GM21423 (cell line): ENCODE measurements around the gene TEKT2.

Experiments used
- ATAC-seq: cut with Tn5 transposase; IDR thresholded peaks from one replicate; pipeline ENCODE4 v1.9.1; 2021; ENCODE audit warnings: mild to moderate bottlenecking, moderate library complexity; ENCODE audit not compliant: unreplicated experiment

TEKT2 gene, protein sequence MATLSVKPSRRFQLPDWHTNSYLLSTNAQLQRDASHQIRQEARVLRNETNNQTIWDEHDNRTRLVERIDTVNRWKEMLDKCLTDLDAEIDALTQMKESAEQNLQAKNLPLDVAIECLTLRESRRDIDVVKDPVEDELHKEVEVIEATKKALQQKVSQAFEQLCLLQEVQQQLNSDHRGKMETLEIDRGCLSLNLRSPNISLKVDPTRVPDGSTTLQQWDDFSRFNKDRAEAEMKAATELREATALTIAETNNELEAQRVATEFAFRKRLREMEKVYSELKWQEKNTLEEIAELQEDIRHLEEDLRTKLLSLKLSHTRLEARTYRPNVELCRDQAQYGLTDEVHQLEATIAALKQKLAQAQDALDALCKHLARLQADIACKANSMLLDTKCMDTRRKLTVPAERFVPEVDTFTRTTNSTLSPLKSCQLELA

DNA sequence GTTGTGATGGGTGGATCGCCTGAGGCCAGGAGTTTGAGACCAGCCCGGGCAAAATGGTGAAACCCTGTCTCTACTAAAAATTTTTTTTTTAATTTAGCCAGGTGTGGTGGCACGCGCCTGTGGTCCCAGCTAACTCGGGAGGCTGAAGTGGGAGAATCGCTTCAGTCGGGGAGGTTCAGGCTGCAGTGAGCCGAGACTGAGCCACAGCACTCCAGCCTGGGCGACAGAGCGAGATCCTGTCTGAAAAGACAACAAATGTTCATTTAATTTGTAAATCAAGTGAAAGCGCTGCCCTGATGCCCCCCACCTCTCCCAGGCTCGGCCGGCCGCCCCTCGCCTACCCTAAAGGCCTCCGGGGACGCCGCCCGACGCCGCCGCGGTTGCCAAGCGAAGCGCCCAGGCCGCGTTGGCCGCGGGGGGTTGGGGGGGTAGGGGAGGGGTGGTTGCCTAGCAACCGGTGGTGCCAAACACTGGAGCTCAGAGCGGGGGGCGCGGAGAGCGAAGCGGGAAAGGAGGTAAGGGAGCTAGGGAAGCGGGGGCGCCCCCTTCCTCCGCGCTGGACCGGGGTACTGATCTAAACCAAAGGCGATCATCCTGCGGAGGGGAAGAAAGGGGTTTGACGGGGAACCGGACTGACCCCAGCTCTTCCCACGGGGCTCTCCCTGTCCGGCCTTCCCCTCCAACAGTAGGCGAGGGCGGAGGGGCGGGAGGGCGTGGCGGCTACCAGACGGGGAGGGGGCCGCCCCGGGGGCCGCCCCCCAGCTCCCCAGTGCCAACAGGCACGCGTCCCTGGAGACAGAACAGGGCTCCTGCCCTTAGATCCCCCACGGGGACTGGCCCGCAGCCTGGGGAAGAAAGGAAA lies at the start of gene TEKT2:
TSS of gene TEKT2 (plus strand) at position 460 of the 862 bp plus-strand sequence. CDS start 828 bp downstream, outside the sequence.
- ATAC-seq: no peak

DNA sequence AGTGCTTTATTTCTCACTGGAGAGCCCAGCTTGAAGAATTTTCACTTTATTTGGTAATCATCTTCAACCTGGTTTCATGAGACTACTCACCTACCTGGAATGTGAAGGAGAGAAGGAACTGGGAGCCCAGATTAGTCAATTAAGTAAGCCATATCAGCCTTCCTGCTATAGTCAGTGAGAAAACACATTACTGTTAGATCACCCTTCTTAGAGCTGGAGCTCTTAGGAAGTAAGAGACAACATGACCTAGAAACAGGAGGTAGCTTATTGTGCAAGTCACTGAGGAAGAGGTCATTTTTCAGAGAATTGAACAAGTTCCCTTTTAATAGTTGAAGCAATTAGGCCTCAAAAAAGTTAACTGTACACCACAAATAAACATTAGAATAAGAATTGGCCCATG lies 49.2 kb upstream of the TEKT2 start:
- no peak for ATAC-seq

DNA sequence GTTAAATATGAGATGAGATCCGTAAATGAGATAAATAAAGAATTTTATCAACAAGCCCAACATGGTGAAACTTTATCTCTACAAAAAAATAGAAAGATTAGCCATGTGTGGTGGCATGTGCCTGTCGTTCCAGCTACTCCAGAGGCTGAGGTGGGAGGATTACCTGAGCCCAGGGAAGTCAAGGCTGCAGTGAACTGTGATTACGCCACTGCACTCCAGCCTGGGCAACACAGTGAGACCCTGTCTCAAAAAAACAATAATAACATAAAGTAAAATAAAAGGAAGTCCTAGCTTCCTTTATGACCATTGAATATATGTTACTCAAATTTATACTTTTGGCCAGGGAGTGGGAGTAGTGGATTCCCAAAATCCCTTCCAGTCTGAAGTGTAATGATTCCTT lies 48.7 kb upstream of the TEKT2 start:
- ATAC-seq: no peak

DNA sequence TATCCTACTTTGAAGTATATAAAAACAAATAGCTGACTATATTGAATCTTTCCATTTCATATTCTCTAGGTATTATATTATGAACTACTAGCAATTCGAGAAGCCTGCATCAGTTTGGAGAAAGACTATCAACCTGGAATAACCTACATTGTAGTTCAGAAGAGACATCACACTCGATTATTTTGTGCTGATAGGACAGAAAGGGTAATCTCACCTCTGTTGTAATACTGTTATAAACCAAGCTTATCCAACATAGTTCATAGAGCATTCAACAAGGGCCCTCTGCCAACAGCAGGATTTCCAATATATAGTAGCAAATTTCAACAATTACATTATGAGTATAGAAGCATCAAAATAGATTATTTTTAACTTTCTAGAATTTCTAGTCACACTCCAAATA lies 43.7 kb upstream of the TEKT2 start:
- ATAC-seq: no peak

DNA sequence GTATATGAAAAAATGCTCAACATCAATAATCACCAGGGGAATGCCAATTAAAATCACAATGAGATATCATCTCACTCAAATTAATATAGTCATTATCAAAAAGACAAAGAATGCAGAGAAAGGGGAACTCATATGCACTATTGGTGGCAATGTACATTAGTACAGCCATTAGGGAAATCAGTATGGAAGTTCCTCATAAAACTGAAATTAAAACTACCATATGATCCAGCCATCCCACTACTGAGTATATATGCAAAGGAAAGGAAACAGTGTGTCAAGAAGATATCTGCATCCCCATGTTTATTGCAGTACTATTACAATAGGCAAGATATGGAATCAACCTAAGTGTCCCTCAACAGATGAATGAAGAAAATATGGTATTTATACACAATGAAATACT lies 32.1 kb upstream of the TEKT2 start:
- no peak for ATAC-seq

DNA sequence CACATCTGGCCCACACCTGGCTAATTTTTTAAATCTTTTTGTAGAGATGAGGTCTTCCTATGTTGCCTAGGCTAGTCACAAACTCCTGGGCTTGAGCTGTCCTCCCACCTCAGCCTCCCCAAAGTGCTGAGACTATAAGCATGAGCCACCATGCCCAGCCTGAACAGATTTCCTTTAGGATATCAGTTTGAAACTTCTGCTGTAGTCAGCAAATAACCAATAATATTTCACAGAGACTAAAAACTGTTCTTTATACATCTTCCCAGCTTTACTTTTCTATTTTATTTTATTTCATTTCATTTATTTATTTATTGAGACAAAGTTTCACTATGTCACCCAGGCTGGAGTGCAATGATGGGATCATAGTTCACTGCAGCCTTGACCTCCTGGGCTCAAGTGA lies 29.9 kb upstream of the TEKT2 start:
- ATAC-seq: no peak

DNA sequence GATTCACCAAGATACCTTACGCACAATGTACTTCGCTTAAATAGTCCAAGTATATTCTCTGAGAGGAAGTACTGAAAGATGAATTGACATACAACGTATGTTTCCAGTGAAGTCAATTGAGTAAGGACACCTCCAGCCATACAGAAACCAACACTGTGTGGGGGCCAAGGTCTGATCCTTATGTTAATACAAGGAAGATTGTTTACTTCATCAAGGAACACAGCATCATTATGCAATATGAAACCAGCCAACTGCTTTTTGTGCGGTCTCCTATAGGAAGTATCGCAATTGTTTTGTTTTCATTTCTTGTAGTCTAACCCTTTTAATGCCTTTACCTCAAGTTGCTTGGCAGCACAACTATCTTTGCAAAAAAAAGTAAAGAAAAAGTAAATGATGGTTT lies 28.2 kb upstream of the TEKT2 start:
- ATAC-seq: no peak

DNA sequence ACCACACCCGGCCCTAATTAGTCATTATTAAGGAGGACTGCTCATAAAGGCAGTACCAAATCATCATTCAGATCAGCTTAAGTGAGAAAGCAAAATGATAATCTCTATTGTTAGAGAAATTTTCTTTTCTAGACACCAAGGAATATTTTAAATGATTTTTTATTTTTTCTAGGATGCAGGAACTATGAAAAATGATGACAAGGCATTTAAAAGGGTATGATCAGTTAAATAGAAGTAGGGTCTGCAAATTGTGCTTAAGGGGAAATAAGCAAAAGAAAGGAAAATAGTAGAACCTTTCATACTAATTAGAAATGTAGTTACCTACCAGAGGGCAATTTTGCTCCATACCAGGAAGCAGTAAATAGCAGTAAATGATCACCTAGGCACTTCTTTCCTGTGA lies 21.6 kb upstream of the TEKT2 start:
- no peak for ATAC-seq

DNA sequence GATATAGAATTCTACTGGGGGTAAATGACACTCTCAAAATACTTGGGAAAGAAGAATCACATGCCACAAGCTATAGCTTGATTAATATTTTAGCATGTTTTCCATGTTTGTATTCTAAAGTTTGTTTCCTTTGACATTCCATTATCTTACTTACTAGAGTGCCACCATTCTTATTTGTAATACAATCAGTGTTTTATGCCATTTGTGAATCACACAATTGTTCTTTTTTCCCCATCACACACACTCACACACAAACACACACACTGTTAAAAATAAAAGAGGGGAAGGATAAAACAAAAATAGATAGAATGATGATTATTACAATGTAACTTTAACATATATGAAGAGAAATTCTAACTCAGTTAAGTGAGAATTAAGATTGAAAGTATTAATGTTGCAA lies 16.0 kb upstream of the TEKT2 start:
- no peak for ATAC-seq

DNA sequence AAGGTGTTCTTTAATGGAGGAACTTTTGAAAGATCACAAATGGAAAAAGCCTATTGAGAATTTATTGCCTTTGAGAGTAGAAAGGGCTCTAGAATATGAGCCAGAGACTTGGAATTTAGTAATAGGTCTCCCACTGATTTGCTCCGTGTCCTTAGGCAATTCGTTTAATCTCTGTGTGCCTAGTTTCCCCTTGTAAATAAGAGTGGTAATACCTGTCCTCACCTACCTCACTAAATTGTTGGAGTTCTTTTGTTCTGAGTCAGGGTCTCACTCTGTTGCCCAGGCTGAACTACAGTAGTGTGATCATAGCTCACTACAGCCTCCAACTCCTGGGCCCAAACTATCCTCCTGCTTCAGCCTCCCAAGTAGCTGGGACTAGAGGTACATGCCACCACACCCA lies 15.0 kb upstream of the TEKT2 start:
- no peak for ATAC-seq

DNA sequence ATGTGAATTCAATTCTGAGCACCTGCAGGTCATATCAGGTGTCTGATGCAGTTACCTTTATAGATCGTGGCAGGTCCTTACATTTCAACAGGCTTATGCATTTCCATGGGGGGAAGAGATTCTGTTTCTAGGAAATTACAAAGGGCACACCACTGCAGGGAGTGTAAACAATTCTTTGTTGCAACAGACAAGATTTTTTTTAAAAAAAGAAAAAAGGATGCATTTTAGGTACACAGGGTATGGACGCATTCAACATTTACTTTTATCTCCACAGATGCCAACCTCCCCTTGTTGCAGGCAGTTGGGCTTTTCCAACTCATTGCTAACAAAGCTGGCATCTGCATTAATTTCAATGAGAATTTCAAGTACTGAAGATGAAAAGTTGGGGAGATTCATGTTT lies 13.5 kb upstream of the TEKT2 start:
- ATAC-seq: no peak

DNA sequence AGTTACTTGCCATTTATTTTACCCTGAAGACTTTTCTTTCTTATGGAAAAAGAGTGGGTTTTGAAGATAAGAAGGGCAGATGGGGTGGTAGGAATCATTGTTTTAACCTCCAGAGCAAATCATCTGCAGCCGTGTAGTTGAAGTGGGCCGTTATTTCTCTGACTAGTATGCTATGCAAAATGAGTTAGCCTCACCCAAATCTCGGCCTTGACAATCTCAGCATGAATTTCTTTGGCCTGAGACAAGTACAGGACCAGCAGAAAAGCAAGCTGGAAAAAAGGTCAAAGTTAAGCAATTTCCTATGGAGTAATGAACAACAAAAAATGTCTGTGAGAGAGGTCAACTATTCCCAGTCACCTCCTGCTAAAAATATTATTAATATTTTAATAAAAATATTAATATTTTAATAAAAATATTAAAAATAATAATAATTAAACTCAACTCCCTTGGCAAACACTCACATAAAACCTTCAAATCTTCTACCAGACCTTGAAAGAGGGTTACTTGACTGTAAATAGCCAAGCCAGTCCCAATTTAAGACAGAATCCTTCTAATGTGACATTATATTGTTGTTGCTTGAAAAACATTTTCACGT lies 6.8 kb upstream of the TEKT2 start:
- ATAC-seq: no peak

DNA sequence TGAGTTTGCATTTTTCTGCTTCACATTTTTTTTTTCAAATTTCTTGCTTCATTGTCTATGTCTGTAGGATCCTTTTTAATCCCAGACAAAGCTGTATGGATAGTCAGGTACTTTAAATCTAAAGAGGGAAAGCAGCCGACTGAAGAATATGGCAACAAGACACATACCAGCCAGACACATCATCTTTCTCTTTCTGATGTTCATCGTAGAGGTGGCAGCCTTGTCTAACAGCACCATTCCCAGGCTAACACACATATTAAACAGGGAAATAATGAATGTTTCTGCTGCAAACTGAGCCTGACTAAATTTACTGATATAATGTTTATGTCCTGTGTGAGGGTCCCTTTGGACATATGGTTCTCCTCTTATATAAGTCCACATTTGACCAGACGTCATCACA lies 3.7 kb upstream of the TEKT2 start:
- ATAC-seq: no peak

DNA sequence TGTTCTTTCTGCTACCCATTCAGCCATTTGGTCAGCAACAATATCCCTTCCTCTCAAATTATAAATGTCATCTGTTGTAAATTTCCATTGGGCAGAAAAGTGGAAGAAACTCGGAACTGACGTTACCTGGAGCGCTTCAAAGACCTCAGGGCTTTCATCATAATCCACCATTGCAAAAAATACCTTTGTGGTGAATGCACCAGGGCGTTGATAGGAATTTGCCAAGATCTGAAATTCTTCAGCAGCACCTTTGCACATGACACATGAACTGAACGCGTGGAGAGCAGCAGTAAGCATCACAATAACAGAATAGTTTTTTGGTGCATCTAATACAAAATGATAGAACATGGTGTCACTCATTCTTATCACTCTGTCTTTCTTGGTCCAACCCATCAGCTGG lies 3.1 kb upstream of the TEKT2 start:
- ATAC-seq: no peak

DNA sequence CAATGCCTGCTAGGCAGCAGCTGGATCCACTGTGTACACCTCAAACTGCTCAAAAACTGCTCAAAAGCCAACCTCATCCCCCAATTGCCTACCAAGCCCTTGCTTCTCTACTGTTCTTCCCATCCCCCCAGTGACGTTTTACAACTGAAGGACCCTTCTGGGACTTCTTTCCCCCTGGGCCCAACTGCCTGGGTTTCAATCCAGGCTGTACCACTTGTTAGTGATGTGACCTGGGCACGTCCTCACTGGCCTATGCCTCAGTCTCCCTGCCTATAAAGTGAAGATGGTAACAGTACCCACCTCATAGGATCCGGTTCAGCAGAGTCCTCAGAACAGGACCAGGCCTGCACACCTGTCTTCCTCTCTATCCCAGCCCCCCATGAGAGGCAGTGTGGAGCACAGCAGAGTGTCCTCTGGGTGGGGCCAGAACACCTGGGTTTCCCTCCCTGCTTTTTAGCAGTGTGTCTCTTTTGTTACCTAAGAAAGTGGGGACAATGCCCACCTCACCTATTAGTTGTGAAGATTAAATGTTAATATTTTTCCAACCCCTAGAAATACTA lies 1.9 kb upstream of the TEKT2 start:
- no peak for ATAC-seq

DNA sequence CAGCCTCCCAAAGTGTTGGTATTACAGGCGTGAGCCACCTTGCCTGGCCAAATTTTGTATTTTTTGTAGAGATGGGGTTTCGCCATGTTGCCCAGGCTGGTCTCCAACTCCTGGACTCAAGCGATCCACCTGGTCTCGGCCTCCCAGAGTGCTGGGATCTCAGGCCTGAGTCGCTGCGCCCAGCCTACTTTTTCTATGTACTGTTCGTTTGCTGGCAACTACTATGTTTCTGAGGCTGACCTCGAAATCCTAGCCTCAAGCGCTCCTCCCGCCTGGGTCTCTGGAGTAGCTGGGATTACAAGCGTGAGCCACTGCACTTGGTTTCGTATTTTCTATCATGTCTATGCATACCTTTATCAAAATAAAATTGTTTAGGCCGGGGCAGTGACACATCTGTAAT lies 675 bp upstream of the TEKT2 start:
- no peak for ATAC-seq

DNA sequence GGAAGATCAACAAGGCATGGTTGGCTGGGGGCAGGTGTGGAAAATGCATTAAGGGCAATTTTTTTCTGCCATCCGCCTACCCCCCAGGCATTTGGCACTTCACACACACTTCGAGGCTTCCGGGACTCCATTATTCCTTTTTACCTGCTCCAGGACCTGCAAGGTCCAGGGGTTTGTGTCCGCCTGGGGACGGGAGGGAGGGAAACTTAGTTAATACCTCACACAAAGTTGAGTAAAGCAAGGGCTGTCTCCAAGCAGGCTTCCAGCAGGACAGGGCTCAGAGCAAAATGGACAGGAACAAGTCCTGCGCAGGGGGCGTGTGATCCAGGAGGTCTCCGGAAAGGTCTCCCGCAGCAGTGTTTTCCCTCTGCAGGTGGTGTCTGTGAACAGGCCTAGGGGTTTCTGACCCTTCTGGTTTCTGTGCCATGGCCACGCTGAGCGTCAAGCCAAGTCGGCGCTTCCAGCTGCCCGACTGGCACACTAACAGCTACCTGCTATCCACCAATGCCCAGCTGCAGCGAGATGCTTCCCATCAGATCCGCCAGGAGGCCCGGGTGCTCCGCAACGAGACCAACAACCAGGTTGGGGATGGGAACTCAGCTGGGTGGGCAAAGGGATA lies 712 bp downstream of the TEKT2 start:
- ATAC-seq: no peak

DNA sequence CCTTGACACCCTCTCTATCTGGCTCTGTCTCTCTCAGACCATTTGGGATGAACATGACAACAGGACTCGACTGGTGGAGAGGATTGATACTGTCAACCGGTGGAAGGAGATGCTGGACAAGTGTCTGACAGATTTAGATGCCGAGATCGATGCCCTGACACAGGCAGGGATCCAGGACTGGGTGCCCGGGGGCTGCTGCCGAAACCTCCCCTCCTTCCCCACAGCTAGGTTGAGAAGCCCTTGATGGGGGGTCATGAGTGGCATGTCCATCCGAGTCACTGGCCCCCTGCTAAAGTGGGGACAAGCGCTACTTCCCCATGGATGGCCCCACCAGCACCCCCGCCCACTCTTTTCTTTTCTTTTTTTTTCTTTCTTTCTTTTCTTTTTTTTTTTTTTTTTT lies 1.2 kb downstream of the TEKT2 start:
- ATAC-seq: no peak

DNA sequence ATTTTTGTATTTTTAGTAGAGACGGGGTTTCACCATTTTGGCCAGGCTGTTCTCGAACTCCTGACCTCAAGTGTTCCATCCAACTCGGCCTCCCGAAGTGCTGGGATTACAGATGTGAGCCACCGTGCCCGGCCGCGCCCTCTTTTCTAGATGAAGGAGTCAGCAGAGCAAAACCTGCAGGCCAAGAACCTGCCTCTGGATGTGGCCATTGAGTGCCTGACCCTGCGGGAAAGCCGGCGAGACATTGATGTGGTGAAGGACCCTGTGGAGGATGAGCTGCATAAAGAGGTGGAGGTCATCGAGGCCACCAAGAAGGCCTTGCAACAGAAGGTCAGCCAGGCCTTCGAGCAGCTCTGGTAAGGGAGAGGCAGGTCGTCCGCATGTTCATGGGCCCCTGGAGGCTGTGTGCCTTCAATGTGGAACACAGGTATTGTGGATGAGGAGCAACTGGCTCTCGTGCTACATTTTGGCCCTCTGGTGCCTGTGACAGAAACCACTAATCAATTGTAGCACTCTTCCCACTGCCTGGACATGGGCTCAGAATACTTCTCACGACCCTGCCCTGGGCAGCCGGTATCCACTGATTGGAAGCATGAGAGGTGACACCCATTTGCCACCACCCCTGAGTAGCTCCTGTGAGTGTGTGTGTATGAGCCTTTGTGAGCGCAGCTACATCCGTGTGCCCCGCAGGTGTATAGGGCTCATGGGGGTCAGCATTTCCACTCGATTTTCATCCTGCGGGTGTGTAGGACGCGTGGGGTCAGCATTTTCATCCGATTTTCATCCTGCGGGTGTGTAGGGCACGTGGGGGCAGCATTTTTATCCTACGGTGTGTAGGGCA lies 2.0 kb downstream of the TEKT2 start:
- ATAC-seq: no peak
